ENCODE data around the gene HK1. TPM values are rescaled to one million over a fixed set of nuclear protein-coding genes. Genes with fewer than 3 reads are reported as not detected.
"Not testable (repeated sequence)": the region's sequence is repeated elsewhere in the genome, so short reads cannot be mapped to it uniquely, and the experiment has no call there.

Gene HK1
- total RNA-seq, 1 donor from 2014 or later, result 113 TPM

- peak in 1 of 2 donors; percentile 98 for DNase-seq (ENCODE audit: low read depth in 2 of 2)
These were observed 168.4 kb downstream of the HK1 start for GRCh38 chr10:69446650-69447151.

- DNase-seq (ENCODE audit: low read depth in 2 of 2), result peak; percentile 66 to 90
These were observed 171.5 kb downstream of the HK1 start for GRCh38 chr10:69449841-69450240.

- DNase-seq (ENCODE audit: low read depth in 2 of 2), result not testable (repeated sequence)
These were observed 172.1 kb downstream of the HK1 start for GRCh38 chr10:69450395-69450794.

DNA sequence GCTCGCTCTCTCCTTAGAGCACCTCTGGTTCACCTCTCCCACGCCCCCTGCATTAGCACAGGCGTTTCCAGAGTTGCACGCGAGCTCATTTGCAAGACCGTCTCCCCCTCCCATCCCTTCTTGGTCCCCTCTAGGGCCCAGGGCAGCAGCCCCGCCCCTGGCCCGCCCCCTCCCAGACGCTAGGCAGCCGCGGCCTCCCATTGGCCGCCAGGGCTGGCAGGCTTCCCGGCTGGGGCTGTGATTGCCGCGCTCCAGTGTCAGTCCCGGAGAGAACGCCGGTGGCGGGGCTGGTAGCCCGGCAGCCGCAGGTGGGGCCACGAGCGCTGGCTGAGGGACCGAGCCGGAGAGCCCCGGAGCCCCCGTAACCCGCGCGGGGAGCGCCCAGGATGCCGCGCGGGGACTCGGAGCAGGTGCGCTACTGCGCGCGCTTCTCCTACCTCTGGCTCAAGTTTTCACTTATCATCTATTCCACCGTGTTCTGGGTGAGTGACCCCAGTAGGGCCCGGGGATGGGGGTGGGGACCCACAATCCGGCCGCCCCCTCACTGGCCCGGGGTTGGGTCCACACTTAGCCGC, 173.0 kb downstream of the HK1 start, which contains the start of gene TSPAN15:
Gene TSPAN15, plus strand, starts transcription at position 257 of the 575 bp plus-strand sequence. Its CDS starts 130 bp downstream, at position 387.
- DNase-seq (ENCODE audit: low read depth in 2 of 2), result peak; percentile 64 to 94

Other genes with a start within 250 kb of the HK1 start
- gene SRGN, start 190.4 kb upstream of the HK1 start, total RNA-seq, result 218 and 298 TPM in 2 replicates
- gene VPS26A, start 154.3 kb upstream of the HK1 start, total RNA-seq, result 29.4 and 35.8 TPM in 2 replicates
- 18.4 and 18.8 TPM in 2 replicates for gene SUPV3L1, start 98.3 kb upstream of the HK1 start, total RNA-seq
- 0.13 TPM in 1 of 2 replicates, not detected in the other for gene HKDC1, start 58.2 kb upstream of the HK1 start, total RNA-seq
- under 0.01 and 0.63 TPM in 2 replicates for gene TACR2, start 138.4 kb downstream of the HK1 start, total RNA-seq
- gene TSPAN15, start 173.0 kb downstream of the HK1 start, total RNA-seq, result 65.1 and 150 TPM in 2 replicates

Data from dermis microvascular lymphatic vessel endothelial cell (primary cell).